Osteocyte (in vitro differentiated cells): ENCODE data around the gene TMEM123. TPM values are rescaled to one million over a fixed set of nuclear protein-coding genes. Genes with fewer than 3 reads are reported as not detected.
A peak's percentile ranks its signal among the peaks of the same experiment; 100 is the strongest.

Experiments used
- DNase-seq: peaks from one replicate; pipeline ENCODE4 v3.0.0; 2021; ENCODE audit warnings: mixed read lengths; ENCODE audit not compliant: unreplicated experiment; ENCODE audit errors: extremely low spot score
- H3K27ac Mint-ChIP-seq: one replicate; pipeline ENCODE4 v1.8.0; 2021; ENCODE audit warnings: mild to moderate bottlenecking, mixed read lengths; ENCODE audit not compliant: unreplicated experiment
- H3K27me3 Mint-ChIP-seq: one replicate; pipeline ENCODE4 v1.8.0; 2021; ENCODE audit warnings: mixed read lengths; ENCODE audit not compliant: unreplicated experiment
- H3K36me3 Mint-ChIP-seq: one replicate; pipeline ENCODE4 v1.8.0; 2021; ENCODE audit warnings: mixed read lengths; ENCODE audit not compliant: unreplicated experiment
- H3K4me1 Mint-ChIP-seq: one replicate; pipeline ENCODE4 v1.8.0; 2021; ENCODE audit warnings: mixed read lengths; ENCODE audit not compliant: unreplicated experiment
- H3K4me3 Mint-ChIP-seq: one replicate; pipeline ENCODE4 v1.8.0; 2021; ENCODE audit warnings: mild to moderate bottlenecking, moderate library complexity, mixed read lengths; ENCODE audit not compliant: unreplicated experiment
- H3K9me3 Mint-ChIP-seq: one replicate; pipeline ENCODE4 v1.8.0; 2021; ENCODE audit warnings: mixed read lengths; ENCODE audit not compliant: unreplicated experiment
- CTCF ChIP-seq: fragments of 200-600 bp; sonication (generic); IDR thresholded peaks from 2 replicates; pipeline ENCODE4 v1.5.0; 2021; ENCODE audit warnings: antibody characterized with exemption, mild to moderate bottlenecking, moderate library complexity
- total RNA-seq: library from RNA; stranded (reverse); gene quantifications from 2 replicates; pipeline ENCODE4 v1.2.1, GENCODE V29; 2021

TMEM123 gene
- total RNA-seq, 1 donor from 2014 or later = 250 TPM

GRCh38 chr11:102431404-102431803 lies 21.2 kb downstream of the TMEM123 start:
- Mint-ChIP-seq H3K4me1 (peaks cover 47% of the 10 kb centered on the region), H3K27ac (no peak overlapping the region), H3K4me3 (no peak overlapping the region), H3K36me3 (peaks cover 21% of the 10 kb centered on the region), H3K27me3 (no peaks in the 10 kb centered on the region), H3K9me3 (peaks cover 6% of the 10 kb centered on the region)
- no peak for TF ChIP-seq CTCF
- DNase-seq = no peak

- Mint-ChIP-seq H3K27me3 (no peaks in the 10 kb centered on the region), H3K4me1 (peaks cover 43% of the 10 kb centered on the region), H3K9me3 (peaks cover 6% of the 10 kb centered on the region), H3K27ac (peak overlapping the region; percentile 29), H3K36me3 (peaks cover 21% of the 10 kb centered on the region), H3K4me3 (no peak overlapping the region)
- TF ChIP-seq CTCF = no peak
- DNase-seq = no peak
Observed at GRCh38 chr11:102430158-102430836, 22.3 kb downstream of the TMEM123 start.

DNA sequence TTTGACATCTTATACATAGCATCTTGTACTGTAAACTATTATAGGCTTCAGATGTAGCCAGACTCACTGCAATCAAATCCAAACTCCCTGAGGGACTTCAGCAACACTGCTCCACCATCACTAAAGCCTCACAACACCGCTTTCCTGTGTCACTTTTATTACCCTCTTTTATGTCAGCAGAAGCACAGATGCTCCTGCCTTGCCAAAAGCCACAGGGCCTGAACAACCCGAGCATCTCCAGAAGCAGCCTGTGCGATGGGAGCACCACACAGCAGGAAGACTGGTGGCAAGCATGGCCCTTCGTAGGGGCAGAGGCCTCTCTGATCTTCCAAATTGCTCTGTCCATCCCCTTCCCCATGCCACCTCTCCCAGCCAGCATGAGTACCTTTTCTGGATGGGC lies 22.9 kb downstream of the TMEM123 start:
- H3K27me3 Mint-ChIP-seq = no peaks in the 10 kb centered on the region
- H3K27ac Mint-ChIP-seq = peak overlapping the region; percentile 78
- H3K9me3 Mint-ChIP-seq = peaks cover 6% of the 10 kb centered on the region
- no peak overlapping the region for H3K4me3 Mint-ChIP-seq
- peaks cover 18% of the 10 kb centered on the region for H3K36me3 Mint-ChIP-seq
- DNase-seq = no peak
- no peak for TF ChIP-seq CTCF
- peaks cover 41% of the 10 kb centered on the region for H3K4me1 Mint-ChIP-seq

GRCh38 chr11:102429226-102429625 lies 23.3 kb downstream of the TMEM123 start:
- Mint-ChIP-seq H3K4me1 (peaks cover 38% of the 10 kb centered on the region), H3K27ac (peak overlapping the region; percentile 78), H3K36me3 (peaks cover 14% of the 10 kb centered on the region), H3K9me3 (peaks cover 6% of the 10 kb centered on the region), H3K27me3 (no peaks in the 10 kb centered on the region), H3K4me3 (no peak overlapping the region)
- no peak for DNase-seq
- TF ChIP-seq CTCF = no peak

DNA sequence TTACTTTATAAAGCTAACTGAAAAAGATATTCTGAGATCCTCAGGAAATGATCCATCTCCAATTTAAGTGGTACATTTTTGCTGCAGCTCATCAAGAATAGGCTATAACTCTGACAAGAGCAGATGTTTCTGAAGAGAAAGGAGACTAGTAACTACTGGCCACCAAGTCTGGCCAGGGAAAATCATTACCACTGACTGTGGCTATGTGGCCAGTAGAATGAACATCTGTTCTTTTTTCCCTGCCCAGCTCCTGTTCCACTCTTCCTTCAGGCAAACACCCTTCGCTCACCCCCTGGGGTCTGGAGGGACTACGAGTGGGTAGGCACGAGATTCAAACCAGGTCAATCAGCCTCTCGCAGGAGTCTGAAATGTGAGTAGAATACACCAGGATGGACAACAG lies 23.9 kb downstream of the TMEM123 start:
- no peak overlapping the region for H3K4me3 Mint-ChIP-seq
- no peak for DNase-seq
- peaks cover 38% of the 10 kb centered on the region for H3K4me1 Mint-ChIP-seq
- peaks cover 14% of the 10 kb centered on the region for H3K36me3 Mint-ChIP-seq
- no peak for TF ChIP-seq CTCF
- no peaks in the 10 kb centered on the region for H3K27me3 Mint-ChIP-seq
- H3K9me3 Mint-ChIP-seq = peaks cover 6% of the 10 kb centered on the region
- H3K27ac Mint-ChIP-seq = peak overlapping the region; percentile 78
